HG02938 (cell line): Measurements from ENCODE around the gene SLC35C1.
"Not testable (repeated sequence)": the region's sequence is repeated elsewhere in the genome, so short reads cannot be mapped to it uniquely, and the experiment has no call there.

ENCODE experiments used
- ATAC-seq: cut with Tn5 transposase; IDR thresholded peaks from one replicate; pipeline ENCODE4 v1.9.1; 2021; ENCODE audit warnings: mild to moderate bottlenecking, moderate library complexity; ENCODE audit not compliant: unreplicated experiment

The SLC35C1 gene

GRCh38 chr11:45809456-45810395 lies 4.8 kb downstream of the SLC35C1 start:
- no peak for ATAC-seq

DNA sequence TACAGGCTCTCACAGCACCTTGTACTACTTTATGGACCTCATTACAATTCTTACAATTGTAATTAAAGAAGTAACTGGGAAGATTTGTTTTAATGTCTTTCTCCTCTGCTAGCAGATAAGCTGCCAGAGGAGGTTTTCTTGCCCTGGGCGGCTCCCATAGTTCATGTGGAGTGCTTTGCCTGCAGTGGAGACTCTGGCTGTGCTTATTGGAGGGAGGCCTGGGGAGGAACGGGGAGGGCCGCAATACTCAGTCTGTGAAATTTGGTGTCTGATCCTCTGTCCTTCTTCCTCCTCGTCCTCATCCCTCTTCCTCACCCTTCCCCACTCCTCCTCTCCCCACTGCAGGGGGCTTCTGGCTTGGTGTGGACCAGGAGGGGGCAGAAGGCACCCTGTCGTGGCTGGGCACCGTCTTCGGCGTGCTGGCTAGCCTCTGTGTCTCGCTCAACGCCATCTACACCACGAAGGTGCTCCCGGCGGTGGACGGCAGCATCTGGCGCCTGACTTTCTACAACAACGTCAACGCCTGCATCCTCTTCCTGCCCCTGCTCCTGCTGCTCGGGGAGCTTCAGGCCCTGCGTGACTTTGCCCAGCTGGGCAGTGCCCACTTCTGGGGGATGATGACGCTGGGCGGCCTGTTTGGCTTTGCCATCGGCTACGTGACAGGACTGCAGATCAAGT lies 5.6 kb downstream of the SLC35C1 start:
- ATAC-seq = no peak

- no peak for ATAC-seq
Observed at GRCh38 chr11:45811109-45811435, 6.1 kb downstream of the SLC35C1 start.

DNA sequence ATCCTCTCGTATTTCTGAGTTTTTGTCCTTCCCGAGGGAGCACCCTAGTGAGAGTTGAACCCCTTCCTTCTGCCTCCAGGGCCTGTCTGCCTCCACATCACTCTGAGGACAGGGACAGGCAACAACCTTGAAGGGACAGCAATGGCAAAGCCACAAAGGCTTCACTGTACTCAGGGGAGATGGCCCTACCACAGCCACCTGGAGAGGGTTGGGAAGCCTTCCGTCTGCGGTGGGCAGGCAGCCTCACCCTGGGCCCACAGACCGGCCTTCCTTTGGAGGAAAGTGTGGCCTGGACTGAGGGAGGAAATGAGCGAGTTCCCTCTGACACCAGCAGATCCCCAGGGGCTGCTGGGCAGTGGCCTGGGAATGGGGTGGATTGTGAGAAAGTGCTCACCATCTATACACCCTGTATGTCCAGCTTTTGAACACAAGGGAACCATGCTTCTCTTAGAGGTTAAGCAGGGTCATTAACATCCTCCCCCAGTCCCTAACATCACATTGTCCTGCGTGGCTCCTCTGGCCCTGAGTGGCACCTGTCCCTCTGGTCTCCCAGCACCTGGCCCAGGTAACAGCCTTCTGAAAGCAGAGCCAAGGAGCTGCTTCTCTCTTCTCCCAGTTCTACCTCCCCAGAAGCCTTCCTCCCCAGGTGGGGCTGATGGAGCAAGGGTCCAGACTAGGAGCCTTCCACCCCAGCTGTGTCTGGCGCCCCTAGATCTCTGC lies 6.8 kb downstream of the SLC35C1 start:
- no peak for ATAC-seq

GRCh38 chr11:45812581-45813548 lies 7.9 kb downstream of the SLC35C1 start:
- no peak for ATAC-seq

GRCh38 chr11:45815747-45816146 lies 10.8 kb downstream of the SLC35C1 start:
- ATAC-seq = no peak

DNA sequence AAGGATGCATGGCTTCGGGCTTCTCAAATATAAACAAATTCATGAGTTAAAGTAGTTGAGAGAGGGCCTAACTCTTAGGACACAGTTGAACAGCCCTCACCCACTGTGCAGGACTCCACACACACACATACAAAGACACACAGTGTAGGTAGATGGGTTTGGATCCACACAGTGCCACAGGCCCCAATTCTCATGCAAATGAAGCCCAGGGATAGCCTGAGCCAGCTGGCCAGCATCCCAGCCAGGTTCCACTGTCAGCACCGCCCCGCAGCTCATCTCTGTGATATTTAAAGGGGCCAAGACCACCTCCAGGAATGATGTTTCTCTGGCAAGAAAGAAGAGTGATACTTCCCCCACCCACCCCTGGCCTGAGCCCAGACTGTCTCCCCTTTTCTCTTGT lies 11.7 kb downstream of the SLC35C1 start:
- ATAC-seq = no peak

GRCh38 chr11:45817191-45817590 lies 12.2 kb downstream of the SLC35C1 start:
- ATAC-seq = peak; percentile 77

- ATAC-seq = no peak
Observed at GRCh38 chr11:45818961-45819605, 14.1 kb downstream of the SLC35C1 start.

GRCh38 chr11:45820211-45820857 lies 15.4 kb downstream of the SLC35C1 start:
- ATAC-seq = no peak

DNA sequence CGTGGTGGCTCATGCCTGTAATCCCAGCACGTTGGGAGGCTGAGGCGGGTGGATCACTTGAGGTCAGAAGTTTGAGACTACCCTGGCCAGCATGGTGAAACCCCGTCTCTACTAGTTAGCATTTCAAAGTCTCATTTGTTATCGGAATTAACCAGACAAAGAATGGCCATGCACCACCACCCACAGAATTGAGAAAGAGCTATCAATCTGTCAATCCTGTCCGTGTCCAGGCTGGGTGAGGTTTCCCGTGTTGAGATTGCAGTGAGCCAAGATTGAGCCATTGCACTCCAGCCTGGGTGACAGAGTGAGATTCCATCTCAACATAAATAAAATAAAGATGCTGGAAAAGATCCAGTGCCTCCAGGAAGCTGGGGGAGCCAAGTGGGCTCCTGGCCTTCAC lies 21.5 kb downstream of the SLC35C1 start:
- not testable (repeated sequence) for ATAC-seq

GRCh38 chr11:45827123-45827522 lies 22.2 kb downstream of the SLC35C1 start:
- ATAC-seq = no peak

DNA sequence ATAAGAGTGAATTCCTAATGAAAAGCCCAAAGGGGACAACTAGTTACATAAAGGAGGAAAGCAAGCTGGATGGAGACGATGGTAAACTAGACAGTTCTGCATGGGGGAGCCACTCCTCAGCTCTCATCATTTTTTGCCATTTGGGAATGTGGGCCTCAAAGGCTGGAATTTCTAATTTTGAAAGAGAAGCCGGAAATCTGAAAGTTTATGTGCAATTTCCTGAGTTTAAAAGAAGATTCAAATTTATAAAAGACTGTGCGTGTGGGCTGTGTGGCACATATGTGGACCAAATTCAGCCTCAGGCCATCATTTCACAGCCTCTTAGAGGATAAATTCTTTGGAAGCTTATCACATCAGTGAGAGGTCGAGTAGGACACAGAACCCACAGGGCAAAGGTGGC lies 24.0 kb downstream of the SLC35C1 start:
- no peak for ATAC-seq

GRCh38 chr11:45830596-45830995 lies 25.6 kb downstream of the SLC35C1 start:
- no peak for ATAC-seq

DNA sequence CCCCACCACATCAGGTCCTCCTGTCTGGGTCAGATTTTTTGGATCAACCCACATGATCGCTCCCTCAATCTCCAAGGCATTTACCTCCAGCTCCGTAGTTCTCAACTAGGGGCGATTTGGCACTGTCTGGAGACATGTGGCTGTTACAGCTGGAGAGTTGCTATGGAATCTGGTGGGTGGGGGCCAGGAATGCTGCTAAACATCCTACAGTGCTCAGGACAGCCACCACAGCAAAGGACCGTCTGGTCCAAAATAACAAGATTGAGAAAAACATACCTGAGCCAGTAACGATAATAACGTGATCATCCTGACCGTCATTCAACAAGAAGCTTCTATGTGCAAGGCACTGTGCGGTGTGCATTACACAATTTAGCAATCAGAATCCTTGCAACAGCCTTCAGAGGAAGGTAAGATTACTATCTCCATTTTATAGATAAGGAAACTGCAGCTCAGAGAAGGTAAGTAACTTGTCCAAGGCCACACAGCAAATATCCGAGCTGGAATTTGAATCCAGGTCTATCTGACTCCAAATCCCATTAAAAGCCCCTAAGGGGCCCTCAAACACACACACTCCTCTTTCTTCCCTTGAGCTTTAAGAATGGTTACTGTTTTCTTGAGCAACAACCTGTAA lies 28.0 kb downstream of the SLC35C1 start:
- no peak for ATAC-seq

- ATAC-seq = no peak
Observed at GRCh38 chr11:45833761-45834160, 28.8 kb downstream of the SLC35C1 start.

DNA sequence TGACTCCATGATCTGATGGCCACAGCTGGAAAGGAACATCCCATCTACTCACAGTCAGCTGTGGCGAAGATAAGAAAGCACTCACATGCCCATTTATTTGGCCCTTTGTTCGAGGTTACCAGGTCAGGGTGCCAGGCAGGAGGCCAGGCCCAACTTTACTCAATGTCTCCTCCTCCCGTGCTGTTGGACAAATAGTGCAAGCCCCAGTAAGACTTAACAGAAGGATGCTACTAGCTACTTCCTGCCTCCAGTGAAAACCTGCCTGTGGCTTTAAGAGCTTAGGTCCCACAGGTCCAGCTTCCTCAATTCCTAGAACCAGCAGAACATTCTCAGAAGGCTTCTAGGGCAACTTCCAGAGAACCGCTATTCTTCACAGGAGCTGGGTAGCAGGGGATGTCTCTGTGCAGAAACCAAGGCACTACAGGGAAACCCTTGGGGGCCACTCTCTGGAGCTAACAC lies 29.4 kb downstream of the SLC35C1 start:
- no peak for ATAC-seq

DNA sequence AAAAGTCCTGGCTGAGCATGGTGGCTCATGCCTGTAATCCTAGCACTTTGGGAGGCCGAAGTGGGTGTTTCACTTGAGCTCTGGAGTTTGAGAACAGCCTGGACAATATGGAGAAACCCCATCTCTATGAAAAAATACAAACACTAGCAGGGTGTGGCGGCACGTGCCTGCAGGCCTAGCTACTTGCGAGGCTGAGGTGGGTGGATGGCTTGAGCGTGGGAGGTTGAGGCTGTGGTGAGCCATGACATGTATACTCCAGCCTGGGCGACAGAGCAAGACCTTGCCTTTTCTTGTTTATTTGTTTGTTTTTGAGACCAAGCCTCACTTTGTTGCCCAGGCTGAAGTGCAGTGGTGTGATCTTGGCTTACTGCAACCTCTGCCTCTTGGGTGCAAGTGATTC lies 34.3 kb downstream of the SLC35C1 start:
- ATAC-seq = no peak

GRCh38 chr11:45840251-45840650 lies 35.3 kb downstream of the SLC35C1 start:
- not testable (repeated sequence) for ATAC-seq
